Left ventricle myocardium inferior (tissue), 1 donor: Measurements from ENCODE around the gene KASH5. TPM values are rescaled to one million over a fixed set of nuclear protein-coding genes. Genes with fewer than 3 reads are reported as not detected.
A peak's percentile ranks its signal among the peaks of the same experiment; 100 is the strongest.

ENCODE experiments used
- DNase-seq: peaks from one replicate; pipeline ENCODE4 v3.0.0-alpha.2; 2020
- H3K27ac ChIP-seq: fragments of 200-600 bp; replicated peaks from 2 replicates; pipeline ENCODE4 v1.8.0; 2021
- H3K27me3 ChIP-seq: fragments of 200-600 bp; 2 replicates; pipeline ENCODE4 v1.8.0; 2021; ENCODE audit warnings: low read depth
- H3K36me3 ChIP-seq: fragments of 200-600 bp; 2 replicates; pipeline ENCODE4 v1.8.0; 2021
- H3K4me1 ChIP-seq: fragments of 200-600 bp; 2 replicates; pipeline ENCODE4 v1.8.0; 2021
- H3K4me3 ChIP-seq: fragments of 200-600 bp; 2 replicates; pipeline ENCODE4 v1.8.0; 2021; ENCODE audit warnings: mild to moderate bottlenecking, moderate library complexity
- H3K9me3 ChIP-seq: fragments of 200-600 bp; replicated peaks from 2 replicates; pipeline ENCODE4 v1.8.0; 2021
- intact Hi-C: fragments of 100-400 bp; cut with micrococcal nuclease; formaldehyde crosslinking; loops from one replicate; pipeline ENCODE4 v1.11.0; 2022
- long read RNA-seq: library from polyadenylated mRNA; unstranded; transcript quantifications from one replicate; pipeline ENCODE4 v2.0.0, GENCODE V29; 2021
- total RNA-seq: library from RNA; stranded (reverse); fragmentation: NEBNext Ultra II Directional; extraction: Animal tissue kit (Norgen Biotek cat#: 25700); gene quantifications from one replicate; pipeline ENCODE4 v1.2.1, GENCODE V29; 2021
- TF ChIP-seq, protein P1 (sequence below): fragments of 200-600 bp; IDR thresholded peaks from 2 replicates; pipeline ENCODE4 v1.8.0; 2021; ENCODE audit warnings: antibody characterized with exemption, mild to moderate bottlenecking, borderline replicate concordance
- donor health status: DM: no; HTN: yes; CAD: no; lungs with severe emphysema.

KASH5 gene, protein sequence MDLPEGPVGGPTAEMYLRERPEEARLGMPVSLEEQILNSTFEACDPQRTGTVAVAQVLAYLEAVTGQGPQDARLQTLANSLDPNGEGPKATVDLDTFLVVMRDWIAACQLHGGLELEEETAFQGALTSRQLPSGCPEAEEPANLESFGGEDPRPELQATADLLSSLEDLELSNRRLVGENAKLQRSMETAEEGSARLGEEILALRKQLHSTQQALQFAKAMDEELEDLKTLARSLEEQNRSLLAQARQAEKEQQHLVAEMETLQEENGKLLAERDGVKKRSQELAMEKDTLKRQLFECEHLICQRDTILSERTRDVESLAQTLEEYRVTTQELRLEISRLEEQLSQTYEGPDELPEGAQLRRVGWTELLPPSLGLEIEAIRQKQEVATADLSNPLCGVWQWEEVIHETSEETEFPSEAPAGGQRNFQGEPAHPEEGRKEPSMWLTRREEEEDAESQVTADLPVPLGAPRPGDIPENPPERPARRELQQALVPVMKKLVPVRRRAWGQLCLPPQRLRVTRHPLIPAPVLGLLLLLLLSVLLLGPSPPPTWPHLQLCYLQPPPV
- not detected for total RNA-seq
- long read RNA-seq = 0 reads

GRCh38 chr19:49387936-49388372 lies at the start of gene KASH5:
KASH5 (plus strand) TSS chr19:49388249; CDS start chr19:49390884, 2,635 bp downstream.
- H3K36me3 ChIP-seq = no peaks in the 10 kb centered on the region
- DNase-seq = peak; percentile 72
- peaks cover 78% of the 10 kb centered on the region for H3K27me3 ChIP-seq
- H3K4me1 ChIP-seq = no peaks in the 10 kb centered on the region
- peak within 1 kb of the TSS; percentile 40 for H3K4me3 ChIP-seq
- H3K27ac ChIP-seq = no peak within 1 kb of the TSS
- H3K9me3 ChIP-seq = peaks cover 7% of the 10 kb centered on the region
- intact Hi-C loops = no loop called here
- TF ChIP-seq, protein P1, sequence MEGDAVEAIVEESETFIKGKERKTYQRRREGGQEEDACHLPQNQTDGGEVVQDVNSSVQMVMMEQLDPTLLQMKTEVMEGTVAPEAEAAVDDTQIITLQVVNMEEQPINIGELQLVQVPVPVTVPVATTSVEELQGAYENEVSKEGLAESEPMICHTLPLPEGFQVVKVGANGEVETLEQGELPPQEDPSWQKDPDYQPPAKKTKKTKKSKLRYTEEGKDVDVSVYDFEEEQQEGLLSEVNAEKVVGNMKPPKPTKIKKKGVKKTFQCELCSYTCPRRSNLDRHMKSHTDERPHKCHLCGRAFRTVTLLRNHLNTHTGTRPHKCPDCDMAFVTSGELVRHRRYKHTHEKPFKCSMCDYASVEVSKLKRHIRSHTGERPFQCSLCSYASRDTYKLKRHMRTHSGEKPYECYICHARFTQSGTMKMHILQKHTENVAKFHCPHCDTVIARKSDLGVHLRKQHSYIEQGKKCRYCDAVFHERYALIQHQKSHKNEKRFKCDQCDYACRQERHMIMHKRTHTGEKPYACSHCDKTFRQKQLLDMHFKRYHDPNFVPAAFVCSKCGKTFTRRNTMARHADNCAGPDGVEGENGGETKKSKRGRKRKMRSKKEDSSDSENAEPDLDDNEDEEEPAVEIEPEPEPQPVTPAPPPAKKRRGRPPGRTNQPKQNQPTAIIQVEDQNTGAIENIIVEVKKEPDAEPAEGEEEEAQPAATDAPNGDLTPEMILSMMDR = no peak

- Histone ChIP-seq H3K36me3 (peaks cover 31% of the 10 kb centered on the region), H3K9me3 (no peaks in the 10 kb centered on the region), H3K4me1 (peaks cover 29% of the 10 kb centered on the region), H3K4me3 (peak overlapping the region; percentile 62), H3K27ac (peak overlapping the region; percentile 88), H3K27me3 (no peaks in the 10 kb centered on the region)
- TF ChIP-seq, protein P1 = no peak
- intact Hi-C loops = no loop called here
- DNase-seq = peak; percentile 75
These were observed 49.3 kb upstream of the KASH5 start for GRCh38 chr19:49338691-49339300.

DNA sequence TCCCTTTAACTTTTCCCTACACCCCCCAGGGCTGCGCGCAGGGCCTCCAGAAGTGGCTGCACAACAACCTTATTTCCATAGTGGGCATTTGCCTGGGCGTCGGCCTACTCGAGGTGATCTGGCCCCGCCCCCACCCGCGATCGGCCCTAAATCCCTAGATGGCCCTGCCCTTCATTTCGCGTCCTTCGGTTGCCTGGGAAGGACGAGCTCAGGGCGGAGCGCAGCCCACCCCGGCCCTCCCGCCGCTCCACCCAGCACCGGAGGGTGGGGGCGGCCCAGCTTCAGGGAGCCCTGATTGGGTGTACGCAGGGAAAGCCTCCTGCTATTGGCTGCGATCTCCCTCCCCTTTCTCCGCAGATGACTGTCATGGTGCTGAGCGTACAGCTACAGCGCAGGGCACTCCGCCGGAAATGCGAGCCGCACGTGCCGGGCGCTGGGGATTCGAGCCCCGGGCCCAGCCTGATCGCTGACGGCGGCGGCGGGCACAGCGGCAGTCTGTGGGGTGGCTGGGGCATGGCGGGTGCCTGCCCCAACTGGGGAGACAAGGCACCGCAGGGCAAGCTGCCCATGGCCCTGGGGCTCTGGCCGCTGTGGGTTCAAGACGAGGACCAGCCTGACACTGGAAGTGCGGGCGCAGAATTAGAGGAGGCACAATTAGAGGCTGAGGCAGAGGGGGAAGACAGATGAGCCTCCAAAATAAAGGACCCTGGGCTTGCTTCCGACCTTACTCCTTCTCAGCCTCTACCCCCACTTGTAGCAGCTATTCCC lies 48.6 kb upstream of the KASH5 start:
- Histone ChIP-seq H3K4me3 (peak overlapping the region; percentile 62), H3K4me1 (peaks cover 29% of the 10 kb centered on the region), H3K9me3 (no peaks in the 10 kb centered on the region), H3K36me3 (peaks cover 37% of the 10 kb centered on the region), H3K27me3 (no peaks in the 10 kb centered on the region), H3K27ac (peak overlapping the region; percentile 88)
- intact Hi-C loops = no loop called here
- peak; percentile 90 for DNase-seq
- TF ChIP-seq, protein P1 = no peak

GRCh38 chr19:49340069-49340864 lies 47.8 kb upstream of the KASH5 start:
- H3K4me3 ChIP-seq = peak overlapping the region; percentile 62
- peaks cover 45% of the 10 kb centered on the region for H3K36me3 ChIP-seq

More at GRCh38 chr19:49340069-49340864, 47.8 kb upstream of the KASH5 start:
- Histone ChIP-seq H3K4me1 (peaks cover 29% of the 10 kb centered on the region), H3K27me3 (no peaks in the 10 kb centered on the region), H3K9me3 (no peaks in the 10 kb centered on the region), H3K27ac (peak overlapping the region; percentile 88)
- intact Hi-C loops = no loop called here
- TF ChIP-seq, protein P1 = no peak
- DNase-seq = peak; percentile 72
